Effector memory CD8-positive, alpha-beta T cell (primary cell): ENCODE data around the gene MKRN2.

Experiments used
- ATAC-seq: fragments of 150-1000 bp; cut with Tn5 transposase; replicated peaks from 2 replicates; pipeline ENCODE4 v1.10.0; 2021; ENCODE audit warnings: mild to moderate bottlenecking, moderate library complexity
- DNase-seq, 3 experiments: peaks; one replicate each; pipeline ENCODE4 v3.0.0; 2021
- H3K27ac Mint-ChIP-seq, 2 donors: one replicate each; pipeline ENCODE4 v1.8.0; 2022; ENCODE audit warnings: mild to moderate bottlenecking in 2 of 2, mixed read lengths in 2 of 2, moderate library complexity in 2 of 2
- H3K27me3 Mint-ChIP-seq, 2 donors: one replicate each; pipeline ENCODE4 v1.8.0; 2022; ENCODE audit warnings: mixed read lengths in 2 of 2
- H3K36me3 Mint-ChIP-seq: one replicate; pipeline ENCODE4 v1.8.0; 2022; ENCODE audit warnings: mild to moderate bottlenecking, moderate library complexity, mixed read lengths; ENCODE audit not compliant: insufficient read depth
- H3K4me1 Mint-ChIP-seq, 2 donors: one replicate each; pipeline ENCODE4 v1.8.0; 2022; ENCODE audit warnings: low read depth in 2 of 2, mixed read lengths in 2 of 2
- H3K4me3 Mint-ChIP-seq, 2 donors: one replicate each; pipeline ENCODE4 v1.8.0; 2022; ENCODE audit warnings: mild to moderate bottlenecking in 2 of 2, mixed read lengths in 2 of 2, moderate library complexity in 2 of 2
- H3K9me3 Mint-ChIP-seq, 2 donors: one replicate each; pipeline ENCODE4 v1.8.0; 2022; ENCODE audit warnings: mixed read lengths in 2 of 2

Gene MKRN2

GRCh38 chr3:12632523-12632922 lies 75.6 kb downstream of the MKRN2 start:
- no peak for DNase-seq
- no peaks in the 10 kb centered on the region for H3K9me3 Mint-ChIP-seq
- H3K27ac Mint-ChIP-seq = no peak overlapping the region

GRCh38 chr3:12633108-12633507 lies 76.2 kb downstream of the MKRN2 start:
- H3K4me3 Mint-ChIP-seq = no peak overlapping the region
- no peaks in the 10 kb centered on the region for H3K9me3 Mint-ChIP-seq
- H3K4me1 Mint-ChIP-seq = peaks cover 26 to 50% of the 10 kb centered on the region in 2 donors
- ATAC-seq = no peak
- H3K36me3 Mint-ChIP-seq = peaks cover 22% of the 10 kb centered on the region
- DNase-seq = no peak
- H3K27me3 Mint-ChIP-seq = no peaks in the 10 kb centered on the region
- peak overlapping the region in 1 of 2 donors; percentile 81 for H3K27ac Mint-ChIP-seq

More at GRCh38 chr3:12632523-12632922, 75.6 kb downstream of the MKRN2 start:
- Mint-ChIP-seq H3K36me3 (peaks cover 21% of the 10 kb centered on the region), H3K27me3 (no peaks in the 10 kb centered on the region), H3K4me3 (no peak overlapping the region), H3K4me1 (peaks cover 25 to 50% of the 10 kb centered on the region in 2 donors)
- no peak for ATAC-seq
